B cell (primary cell): ENCODE measurements around the gene PSEN1. TPM values are rescaled to one million over a fixed set of nuclear protein-coding genes. Genes with fewer than 3 reads are reported as not detected.

Experiments
- ATAC-seq: fragments of 200-7000 bp; cut with Tn5 transposase; one replicate; pipeline ENCODE4 v1.10.0; 2021; ENCODE audit warnings: low read depth, mild to moderate bottlenecking, moderate number of reproducible peaks, moderate library complexity
- CTCF ChIA-PET: fragments of 350-600 bp; sonication (Branson Sonifier 250); formaldehyde crosslinking; loops from one replicate; lab custom pipeline; 2021; ENCODE audit warnings: antibody characterized with exemption, inconsistent platforms; lab: Charles Lee
- POLR2A ChIA-PET: fragments of 350-600 bp; sonication (Branson Sonifier 250); formaldehyde crosslinking; loops from one replicate; lab custom pipeline; 2021; ENCODE audit warnings: antibody characterized with exemption; lab: Charles Lee
- DNase-seq: peaks from one replicate; pipeline ENCODE4 v3.0.0; 2013
- H2AFZ ChIP-seq: 2 replicates; pipeline ENCODE4 v1.6.1; 2012; ENCODE audit warnings: mild to moderate bottlenecking, low read depth, low read length; ENCODE audit not compliant: insufficient read depth, poor library complexity, severe bottlenecking
- H3K27ac ChIP-seq, 2 donors: 1 replicate in 1 of 2; 2 replicates in 1 of 2; pipeline ENCODE4 v1.5.1; 2012 to 2013; ENCODE audit warnings: low read length in 2 of 2, mild to moderate bottlenecking in 2 of 2, moderate library complexity in 1 of 2
- H3K27me3 ChIP-seq, 4 experiments: fragments of 200-600 bp in 1 of 4; sonication (generic) in 1 of 4; replicated peaks in 1 of 4; 1 replicate in 2 of 4; 2 replicates in 2 of 4; pipeline versions ENCODE4 v1.6.1 to v1.7.0; 2013 to 2016; ENCODE audit warnings: low read length in 3 of 4, mild to moderate bottlenecking in 2 of 4, mixed read lengths in 1 of 4, moderate library complexity in 1 of 4; ENCODE audit not compliant: insufficient read depth in 4 of 4, control insufficient read depth in 3 of 4; ENCODE audit errors: control extremely low read depth in 1 of 4
- H3K36me3 ChIP-seq, 2 experiments: replicated peaks in 1 of 2; 1 replicate in 1 of 2; 2 replicates in 1 of 2; pipeline versions ENCODE4 v1.6.1 to v1.7.1; 2013; ENCODE audit warnings: low read length in 1 of 2; ENCODE audit not compliant: insufficient read depth in 2 of 2, control insufficient read depth in 1 of 2; ENCODE audit errors: control extremely low read depth in 1 of 2, extremely low read depth in 1 of 2
- H3K4me1 ChIP-seq, 2 donors: fragments of 200-600 bp in 1 of 2; sonication (generic) in 1 of 2; 1 replicate in 1 of 2; 2 replicates in 1 of 2; pipeline versions ENCODE4 v1.5.1 to v1.6.1; 2013 to 2017; ENCODE audit warnings: low read length in 2 of 2; ENCODE audit not compliant: control insufficient read depth in 2 of 2, insufficient read depth in 2 of 2
- H3K4me2 ChIP-seq: replicated peaks from 2 replicates; pipeline ENCODE3; 2012; ENCODE audit warnings: mild to moderate bottlenecking, low read depth, low read length; ENCODE audit not compliant: poor library complexity, severe bottlenecking
- H3K4me3 ChIP-seq, 5 experiments: fragments of 200-600 bp in 1 of 5; sonication (generic) in 1 of 5; 1 replicate in 3 of 5; 2 replicates in 2 of 5; pipeline versions ENCODE4 v1.5.1 to v1.7.0; 2011 to 2016; ENCODE audit warnings: low read length in 4 of 5, mild to moderate bottlenecking in 4 of 5, low read depth in 2 of 5, control low read depth in 1 of 5, moderate library complexity in 1 of 5; ENCODE audit not compliant: insufficient read depth in 1 of 5; ENCODE audit errors: control extremely low read depth in 1 of 5, extremely low read depth in 1 of 5
- H3K79me2 ChIP-seq: fragments of 200-600 bp; sonication (generic); one replicate; pipeline ENCODE4 v1.6.0; 2016; ENCODE audit warnings: low read length; ENCODE audit not compliant: control insufficient read depth, insufficient read depth
- H3K9ac ChIP-seq: fragments of 200-600 bp; sonication (generic); 2 replicates; pipeline ENCODE4 v1.6.1; 2017; ENCODE audit warnings: mild to moderate bottlenecking, low read length, moderate library complexity
- H3K9me3 ChIP-seq, 3 donors: one replicate each; pipeline versions ENCODE4 v1.6.1 to v1.7.1; 2013; ENCODE audit warnings: low read length in 2 of 3; ENCODE audit not compliant: control insufficient read depth in 2 of 3, insufficient read depth in 1 of 3; ENCODE audit errors: control extremely low read depth in 1 of 3
- H4K20me1 ChIP-seq: 2 replicates; pipeline ENCODE4 v1.6.0; 2012; ENCODE audit warnings: mild to moderate bottlenecking, low read length; ENCODE audit not compliant: insufficient read depth, control insufficient read depth, poor library complexity, severe bottlenecking
- H3K27ac Mint-ChIP-seq: one replicate; pipeline ENCODE4 v1.8.0; 2021; ENCODE audit warnings: mixed read lengths
- H3K27me3 Mint-ChIP-seq: one replicate; pipeline ENCODE4 v1.8.0; 2021; ENCODE audit warnings: mixed read lengths
- H3K4me1 Mint-ChIP-seq: one replicate; pipeline ENCODE4 v1.8.0; 2021; ENCODE audit warnings: mixed read lengths
- H3K4me3 Mint-ChIP-seq: one replicate; pipeline ENCODE4 v1.8.0; 2021; ENCODE audit warnings: mixed read lengths
- H3K9me3 Mint-ChIP-seq: one replicate; pipeline ENCODE4 v1.8.0; 2022; ENCODE audit warnings: mixed read lengths; ENCODE audit not compliant: insufficient read depth
- EZH2 ChIP-seq: IDR thresholded peaks from 2 replicates; pipeline ENCODE4 v1.6.1; 2012; ENCODE audit warnings: borderline replicate concordance, low read depth, mild to moderate bottlenecking, moderate library complexity, low read length; ENCODE audit not compliant: insufficient read depth, poor library complexity, severe bottlenecking
- WGBS: methylation state at CpG from one replicate; pipeline ENCODE4 v1.1.5; 2013; ENCODE audit warnings: missing lambda C conversion rate; ENCODE audit not compliant: insufficient coverage; 5-methylcytosine and 5-hydroxymethylcytosine counted together
- intact Hi-C: fragments of 100-400 bp; cut with micrococcal nuclease; formaldehyde crosslinking; loops from one replicate; pipeline ENCODE4 v1.10.0; 2022
- polyA plus RNA-seq: library from polyadenylated mRNA; depleted of rRNA; stranded (reverse); fragments of >200 nt; gene quantifications from 2 replicates; pipeline ENCODE4 v1.2.3, GENCODE V29; 2012
- total RNA-seq, 2 donors: library from RNA; stranded (reverse); fragments of 120-200 nt in 1 of 2; gene quantifications; 1 replicate in 1 of 2; 2 replicates in 1 of 2; pipeline versions ENCODE4 v1.2.3 to v1.2.4, GENCODE V29; 2013 to 2022
- TF ChIP-seq, protein P1 (sequence below): fragments of 200-600 bp; IDR thresholded peaks from one replicate; pipeline ENCODE4 v1.8.0; 2022; ENCODE audit warnings: antibody characterized with exemption, mild to moderate bottlenecking

Gene PSEN1
- total and polyA plus RNA-seq, 2 donors (not counting 1 experiment from before 2014, with no cell fraction given), result 10.2 to 75.9 TPM

DNA sequence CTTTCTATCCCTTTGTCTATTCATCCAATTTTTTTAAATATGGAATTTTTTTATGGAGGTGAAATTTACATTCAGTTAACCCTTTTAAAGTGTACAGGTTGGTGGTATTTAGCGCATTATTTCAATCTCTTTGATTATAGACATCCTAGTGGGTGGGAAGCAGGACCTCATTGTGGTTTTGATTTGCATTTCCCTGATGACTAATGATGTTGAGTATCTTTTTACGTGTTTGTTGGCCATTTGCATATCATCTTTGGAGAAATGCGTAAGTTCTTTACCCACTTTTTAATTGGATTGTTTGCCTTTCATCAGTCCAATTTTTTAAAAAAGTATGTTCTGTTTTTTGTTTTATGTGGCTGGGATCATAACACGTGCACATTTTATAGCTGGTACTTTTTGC lies 121.8 kb downstream of the PSEN1 start:
- Histone ChIP-seq H3K4me1 (no peaks in the 10 kb centered on the region), H3K9me3 (no peaks in the 10 kb centered on the region), H3K9ac (no peak overlapping the region), H3K79me2 (no peaks in the 10 kb centered on the region), H3K36me3 (no peaks in the 10 kb centered on the region), H2AFZ (no peak overlapping the region), H3K27ac (no peak overlapping the region), H4K20me1 (no peaks in the 10 kb centered on the region), H3K27me3 (no peaks in the 10 kb centered on the region), H3K4me2 (no peak overlapping the region), H3K4me3 (no peak overlapping the region)
- Mint-ChIP-seq H3K27me3 (peaks cover 4% of the 10 kb centered on the region), H3K9me3 (no peaks in the 10 kb centered on the region), H3K4me3 (peak overlapping the region; percentile 13), H3K27ac (no peak overlapping the region), H3K4me1 (peaks cover 8% of the 10 kb centered on the region)
- no CpG with 5 or more reads among the region's 4 CpGs for WGBS
- TF ChIP-seq, protein P1, sequence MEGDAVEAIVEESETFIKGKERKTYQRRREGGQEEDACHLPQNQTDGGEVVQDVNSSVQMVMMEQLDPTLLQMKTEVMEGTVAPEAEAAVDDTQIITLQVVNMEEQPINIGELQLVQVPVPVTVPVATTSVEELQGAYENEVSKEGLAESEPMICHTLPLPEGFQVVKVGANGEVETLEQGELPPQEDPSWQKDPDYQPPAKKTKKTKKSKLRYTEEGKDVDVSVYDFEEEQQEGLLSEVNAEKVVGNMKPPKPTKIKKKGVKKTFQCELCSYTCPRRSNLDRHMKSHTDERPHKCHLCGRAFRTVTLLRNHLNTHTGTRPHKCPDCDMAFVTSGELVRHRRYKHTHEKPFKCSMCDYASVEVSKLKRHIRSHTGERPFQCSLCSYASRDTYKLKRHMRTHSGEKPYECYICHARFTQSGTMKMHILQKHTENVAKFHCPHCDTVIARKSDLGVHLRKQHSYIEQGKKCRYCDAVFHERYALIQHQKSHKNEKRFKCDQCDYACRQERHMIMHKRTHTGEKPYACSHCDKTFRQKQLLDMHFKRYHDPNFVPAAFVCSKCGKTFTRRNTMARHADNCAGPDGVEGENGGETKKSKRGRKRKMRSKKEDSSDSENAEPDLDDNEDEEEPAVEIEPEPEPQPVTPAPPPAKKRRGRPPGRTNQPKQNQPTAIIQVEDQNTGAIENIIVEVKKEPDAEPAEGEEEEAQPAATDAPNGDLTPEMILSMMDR, result no peak
- ATAC-seq (peak; percentile 31), DNase-seq (no peak)
- ChIA-PET POLR2A (interaction anchor here (0.6 kb wide), 1 partner anchor 166 kb away, joined by 3 read pairs; no protein-coding TSS in a partner anchor), CTCF (no interaction called here)
- intact Hi-C loops, result no loop called here

DNA sequence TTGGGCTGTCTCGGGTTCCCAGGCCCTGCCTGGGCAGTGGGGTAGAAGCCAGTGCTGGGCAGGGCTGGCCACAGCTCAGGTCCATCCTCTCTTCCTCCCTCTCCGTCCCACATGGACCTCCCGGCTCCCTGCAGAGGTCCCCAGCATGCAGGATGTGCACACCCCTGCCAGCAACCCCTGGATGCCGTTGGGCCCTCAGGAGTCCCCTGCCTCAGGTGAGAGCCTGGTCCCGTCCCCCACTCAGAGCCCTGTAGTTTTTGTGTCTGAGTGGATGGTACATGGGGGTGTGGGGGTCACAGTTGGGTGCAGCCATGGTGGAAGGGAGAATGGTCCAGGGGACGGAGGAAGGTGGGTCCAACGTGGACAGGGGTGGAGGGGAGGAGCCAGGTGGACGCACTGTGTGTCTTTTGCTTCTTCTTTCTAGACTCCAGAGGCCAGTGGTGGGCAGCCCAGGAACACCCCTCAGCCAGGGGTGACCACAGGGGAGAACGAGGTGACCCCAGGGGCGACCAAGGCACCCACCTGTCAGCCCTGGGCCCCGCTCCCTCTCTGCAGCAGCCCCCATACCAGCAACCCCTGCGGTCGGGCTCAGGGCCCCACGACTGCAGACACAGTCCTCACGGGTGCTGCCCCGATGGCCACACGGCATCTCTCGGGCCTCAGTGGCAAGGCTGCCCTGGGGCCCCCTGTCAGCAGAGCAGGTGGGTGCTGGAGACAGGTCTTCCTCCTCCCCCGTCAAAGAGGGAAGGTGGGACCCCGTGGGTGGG lies 122.7 kb downstream of the PSEN1 start:
- Histone ChIP-seq H3K79me2 (no peaks in the 10 kb centered on the region), H3K9ac (no peak overlapping the region), H4K20me1 (no peaks in the 10 kb centered on the region), H3K4me1 (no peaks in the 10 kb centered on the region), H3K4me2 (no peak overlapping the region), H3K36me3 (no peaks in the 10 kb centered on the region), H3K9me3 (no peaks in the 10 kb centered on the region), H3K27me3 (no peaks in the 10 kb centered on the region), H2AFZ (no peak overlapping the region), H3K4me3 (no peak overlapping the region), H3K27ac (no peak overlapping the region)
- DNase-seq (no peak), ATAC-seq (no peak)
- no peak overlapping the region for H3K27ac Mint-ChIP-seq
- no peak overlapping the region for H3K4me3 Mint-ChIP-seq
- WGBS, result 94% methylated on average over 18 of the region's 20 CpGs
- no peak for TF ChIP-seq EZH2
- TF ChIP-seq, protein P1, result no peak
- intact Hi-C loops, result no loop called here
- no peaks in the 10 kb centered on the region for H3K9me3 Mint-ChIP-seq
- ChIA-PET CTCF (no interaction called here), POLR2A (interaction anchor here (0.6 kb wide), 2 partner anchors 27 to 32 kb away, joined by 4 to 7 read pairs; no protein-coding TSS in a partner anchor)
- H3K4me1 Mint-ChIP-seq, result peaks cover 8% of the 10 kb centered on the region
- H3K27me3 Mint-ChIP-seq, result peaks cover 4% of the 10 kb centered on the region
